ENCODE measurements around the gene HELZ. TPM values are rescaled to one million over a fixed set of nuclear protein-coding genes. Genes with fewer than 3 reads are reported as not detected.
"Not testable (repeated sequence)": the region's sequence is repeated elsewhere in the genome, so short reads cannot be mapped to it uniquely, and the experiment has no call there.

Gene HELZ
- total RNA-seq, 1 donor from 2014 or later: 72.5 TPM

DNA sequence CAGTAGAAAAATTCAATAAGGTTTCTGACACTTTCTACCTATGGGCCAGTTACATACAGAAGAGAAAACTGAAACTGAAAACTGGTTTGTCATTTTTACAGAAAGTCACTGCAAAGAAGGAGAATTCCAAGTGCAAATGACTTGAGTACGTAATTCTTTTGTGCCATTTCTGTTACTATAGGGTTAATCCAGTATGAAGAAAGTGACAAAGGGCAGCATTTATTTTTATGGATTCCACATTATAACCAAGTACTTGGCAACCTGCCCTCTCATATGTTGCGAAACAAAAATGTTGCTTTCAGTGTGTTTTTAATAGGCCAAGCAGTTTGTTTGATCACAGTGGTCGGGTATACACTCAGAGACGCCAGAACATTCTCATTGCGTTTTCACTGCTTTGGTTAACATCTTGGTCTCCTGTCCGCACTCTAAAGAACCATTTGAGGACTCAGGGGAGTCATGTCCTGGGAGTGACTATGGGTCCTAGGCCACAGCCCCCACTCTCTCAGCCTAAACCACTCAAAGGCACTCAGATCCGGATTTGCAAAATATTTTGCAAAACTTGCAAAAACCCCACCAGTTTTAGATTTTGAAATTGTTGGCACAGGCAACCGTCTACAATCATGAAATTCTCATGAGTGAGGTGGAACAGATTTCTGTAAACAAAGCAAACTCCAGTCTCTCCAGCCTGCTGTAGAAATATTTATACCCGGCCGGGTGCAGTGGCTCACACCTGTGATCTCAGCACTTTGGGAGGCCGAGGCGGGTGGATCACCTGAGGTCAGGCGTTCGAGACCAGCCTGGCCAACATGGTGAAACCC is 15.4 kb upstream of the HELZ start:
- Histone ChIP-seq H3K36me3 (no peaks in the 10 kb centered on the region), H3K27me3 (no peaks in the 10 kb centered on the region), H3K4me3 (peak overlapping the region; percentile 8), H3K9me3 (no peaks in the 10 kb centered on the region), H3K27ac (peak overlapping the region; percentile 67), H3K4me1 (peaks cover 29% of the 10 kb centered on the region)
- peak; percentile 90 for ATAC-seq
- intact Hi-C loops (cut with DNase I): no loop called here
- DNase-seq: peak; percentile 69
- TF ChIP-seq, protein P1, sequence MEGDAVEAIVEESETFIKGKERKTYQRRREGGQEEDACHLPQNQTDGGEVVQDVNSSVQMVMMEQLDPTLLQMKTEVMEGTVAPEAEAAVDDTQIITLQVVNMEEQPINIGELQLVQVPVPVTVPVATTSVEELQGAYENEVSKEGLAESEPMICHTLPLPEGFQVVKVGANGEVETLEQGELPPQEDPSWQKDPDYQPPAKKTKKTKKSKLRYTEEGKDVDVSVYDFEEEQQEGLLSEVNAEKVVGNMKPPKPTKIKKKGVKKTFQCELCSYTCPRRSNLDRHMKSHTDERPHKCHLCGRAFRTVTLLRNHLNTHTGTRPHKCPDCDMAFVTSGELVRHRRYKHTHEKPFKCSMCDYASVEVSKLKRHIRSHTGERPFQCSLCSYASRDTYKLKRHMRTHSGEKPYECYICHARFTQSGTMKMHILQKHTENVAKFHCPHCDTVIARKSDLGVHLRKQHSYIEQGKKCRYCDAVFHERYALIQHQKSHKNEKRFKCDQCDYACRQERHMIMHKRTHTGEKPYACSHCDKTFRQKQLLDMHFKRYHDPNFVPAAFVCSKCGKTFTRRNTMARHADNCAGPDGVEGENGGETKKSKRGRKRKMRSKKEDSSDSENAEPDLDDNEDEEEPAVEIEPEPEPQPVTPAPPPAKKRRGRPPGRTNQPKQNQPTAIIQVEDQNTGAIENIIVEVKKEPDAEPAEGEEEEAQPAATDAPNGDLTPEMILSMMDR (IDR thresholded peaks at IDR 0.05): no peak

DNA sequence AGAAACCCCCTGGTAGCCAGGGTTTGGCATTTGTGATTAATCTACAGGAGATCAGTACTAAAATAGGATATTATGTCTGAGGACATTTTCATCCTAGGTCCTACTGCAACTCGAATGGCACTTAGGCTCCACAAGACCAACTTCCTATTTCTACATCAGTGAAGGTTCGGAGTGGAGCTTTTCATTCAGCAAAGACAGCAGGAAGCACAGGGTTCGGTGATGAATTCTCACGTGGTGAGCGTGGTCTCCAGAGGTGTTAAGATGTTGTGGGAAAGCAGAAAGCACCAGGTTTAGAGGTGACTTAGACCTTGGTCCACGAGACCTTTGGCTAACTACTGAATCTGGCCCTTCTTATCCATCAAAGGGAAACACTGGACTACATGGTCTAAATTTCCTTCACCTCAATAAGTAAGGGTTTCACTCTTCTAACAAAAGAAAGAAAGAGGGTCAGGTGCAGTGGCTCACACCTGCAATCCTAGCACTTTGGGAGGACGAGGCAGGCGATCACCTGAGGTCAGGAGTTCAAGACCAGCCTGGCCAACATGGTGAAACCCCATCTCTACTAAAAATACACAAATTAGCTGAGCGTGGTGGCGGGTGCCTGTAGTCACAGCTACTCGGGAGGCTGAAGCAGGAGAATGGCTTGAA is 13.9 kb upstream of the HELZ start:
- Histone ChIP-seq H3K9me3 (no peaks in the 10 kb centered on the region), H3K27ac (peak overlapping the region; percentile 67), H3K4me3 (no peak overlapping the region), H3K4me1 (peaks cover 29% of the 10 kb centered on the region), H3K27me3 (no peaks in the 10 kb centered on the region), H3K36me3 (no peaks in the 10 kb centered on the region)
- ATAC-seq (peak; percentile 22), DNase-seq (no peak)
- intact Hi-C loops (cut with DNase I): no loop called here
- TF ChIP-seq, protein P1 (IDR thresholded peaks at IDR 0.05): no peak

DNA sequence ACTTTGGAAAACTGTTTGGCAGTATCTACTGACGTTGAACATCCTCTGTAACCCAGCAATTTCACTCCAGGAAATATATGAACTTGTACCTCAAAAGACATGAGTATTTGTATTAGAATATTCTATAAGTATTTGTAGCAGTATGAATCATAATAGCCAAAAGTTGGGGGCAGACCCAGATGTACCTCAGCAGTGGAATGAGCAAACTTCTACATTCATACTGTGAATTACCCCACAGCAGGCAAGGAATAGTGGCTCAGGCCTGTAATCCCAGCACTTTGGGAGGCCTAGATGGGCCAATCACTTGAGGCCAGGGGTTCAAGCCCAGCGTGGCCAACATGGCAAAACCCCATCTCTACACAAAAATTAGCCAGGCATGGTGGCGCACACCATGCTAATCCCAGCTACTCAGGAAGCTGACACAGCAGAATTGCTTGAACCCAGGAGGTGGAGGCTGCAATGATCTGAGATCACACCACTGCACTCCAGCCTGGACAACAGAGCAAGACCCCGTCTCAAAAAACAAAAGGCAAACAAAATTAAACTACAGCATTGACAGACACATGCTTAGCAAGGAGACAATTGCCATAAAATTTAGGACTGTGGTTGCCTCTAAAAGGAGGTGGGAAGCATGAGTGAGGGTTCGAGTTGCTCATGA is 11.2 kb upstream of the HELZ start:
- DNase-seq (no peak), ATAC-seq (no peak)
- Histone ChIP-seq H3K9me3 (no peaks in the 10 kb centered on the region), H3K4me1 (peaks cover 29% of the 10 kb centered on the region), H3K27me3 (no peaks in the 10 kb centered on the region), H3K27ac (no peak overlapping the region), H3K36me3 (no peaks in the 10 kb centered on the region), H3K4me3 (no peak overlapping the region)
- TF ChIP-seq, protein P1 (IDR thresholded peaks at IDR 0.05): no peak
- intact Hi-C loops (cut with DNase I): no loop called here

DNA sequence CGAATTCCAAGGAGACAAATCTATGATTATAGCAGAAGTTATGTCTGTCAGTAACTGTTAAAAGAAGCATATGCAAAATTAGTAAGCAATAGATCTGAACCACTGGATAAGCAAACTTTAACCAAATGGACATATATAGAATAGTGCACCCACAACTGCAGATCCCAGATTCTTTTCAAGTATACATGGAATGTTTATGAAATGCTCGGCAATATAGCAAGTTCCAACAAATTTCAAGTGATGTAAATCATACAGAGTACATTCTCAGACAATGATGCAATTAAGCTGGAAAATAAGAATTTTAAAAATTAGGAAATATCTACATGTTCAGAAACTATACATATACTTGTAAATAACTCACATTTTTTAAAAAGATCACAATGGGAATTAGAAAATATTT is 8.4 kb upstream of the HELZ start:
- DNase-seq (no peak), ATAC-seq (no peak)
- H3K36me3 ChIP-seq: no peaks in the 10 kb centered on the region
- TF ChIP-seq, protein P1 (IDR thresholded peaks at IDR 0.05): no peak
- no peaks in the 10 kb centered on the region for H3K9me3 ChIP-seq
- H3K27me3 ChIP-seq: no peaks in the 10 kb centered on the region
- H3K4me3 ChIP-seq: no peak overlapping the region
- intact Hi-C loops (cut with DNase I): no loop called here
- no peak overlapping the region for H3K27ac ChIP-seq
- peaks cover 9% of the 10 kb centered on the region for H3K4me1 ChIP-seq

DNA sequence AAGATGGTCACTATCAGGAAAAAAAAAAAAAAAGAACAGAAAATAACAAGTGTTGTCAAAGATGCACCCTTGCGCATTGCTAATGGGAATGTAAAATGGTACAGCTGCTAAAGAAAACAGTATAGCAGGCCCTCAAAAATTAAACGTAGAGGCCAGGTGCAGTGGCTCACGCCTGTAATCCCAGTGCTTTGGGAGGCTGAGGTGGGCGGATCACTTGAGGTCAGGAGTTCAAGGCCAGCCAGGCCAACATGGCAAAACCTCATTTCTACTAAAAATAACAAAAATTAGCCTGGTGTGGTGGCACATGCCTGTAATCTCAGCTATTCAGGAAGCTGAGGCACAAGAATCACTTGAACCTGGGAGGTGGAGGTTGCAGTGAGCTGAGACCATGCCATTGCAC is 6.6 kb upstream of the HELZ start:
- H3K27me3 ChIP-seq; H3K27ac ChIP-seq; DNase-seq; H3K4me3 ChIP-seq; intact Hi-C loops (cut with DNase I); H3K9me3 ChIP-seq; H3K36me3 ChIP-seq; H3K4me1 ChIP-seq; ATAC-seq: not testable (repeated sequence)

DNA sequence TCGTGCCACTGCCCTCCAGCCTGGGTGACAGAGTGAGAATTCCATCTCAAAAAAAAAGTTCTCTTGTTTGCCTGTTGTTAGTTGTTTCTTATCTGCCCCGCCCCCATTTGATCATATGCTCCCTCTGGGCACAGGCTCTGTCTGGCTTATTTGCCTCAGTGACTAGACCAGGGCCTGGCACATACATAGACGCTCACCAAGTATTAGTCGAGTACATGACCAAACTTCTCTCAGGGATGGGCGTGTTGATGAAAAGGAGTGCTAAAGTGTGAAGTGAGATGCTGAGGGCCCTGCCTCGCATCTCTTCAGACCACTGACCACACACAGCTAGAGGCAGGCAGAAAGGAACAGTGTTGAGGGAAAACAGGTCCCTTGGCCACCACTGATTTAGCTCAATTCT is 3.3 kb upstream of the HELZ start:
- H3K27ac ChIP-seq: no peak overlapping the region
- intact Hi-C loops (cut with DNase I): no loop called here
- H3K4me3 ChIP-seq: no peak overlapping the region
- H3K4me1 ChIP-seq: peaks cover 22% of the 10 kb centered on the region
- DNase-seq (no peak), ATAC-seq (no peak)
- no peaks in the 10 kb centered on the region for H3K36me3 ChIP-seq
- H3K9me3 ChIP-seq: no peaks in the 10 kb centered on the region
- H3K27me3 ChIP-seq: no peaks in the 10 kb centered on the region
- TF ChIP-seq, protein P1 (IDR thresholded peaks at IDR 0.05): no peak

Measured in upper lobe of right lung (tissue), 1 donor.